GM10248 (cell line): ENCODE data around the gene BCAR3.

Experiments
- CTCF ChIA-PET: fragments of 300-600 bp; sonication (Branson Sonifier 250); formaldehyde crosslinking; extraction: SDS; loops from one replicate; lab custom pipeline; 2021; ENCODE audit warnings: antibody characterized with exemption; lab: Yijun Ruan, JAX
- POLR2A ChIA-PET: fragments of 350-650 bp; sonication (Branson Sonifier 250); formaldehyde crosslinking; extraction: SDS; loops from one replicate; lab custom pipeline; 2020; ENCODE audit warnings: antibody characterized with exemption; lab: Yijun Ruan, JAX
- DNase-seq: peaks from one replicate; pipeline ENCODE4 v3.0.0; 2012; ENCODE audit errors: extremely low spot score
- CTCF ChIP-seq: IDR thresholded peaks from 2 replicates; pipeline ENCODE4 v1.5.1; 2012; ENCODE audit warnings: mild to moderate bottlenecking, low read depth; ENCODE audit errors: extremely low read depth, missing control alignments, control extremely low read depth

Gene BCAR3

DNA sequence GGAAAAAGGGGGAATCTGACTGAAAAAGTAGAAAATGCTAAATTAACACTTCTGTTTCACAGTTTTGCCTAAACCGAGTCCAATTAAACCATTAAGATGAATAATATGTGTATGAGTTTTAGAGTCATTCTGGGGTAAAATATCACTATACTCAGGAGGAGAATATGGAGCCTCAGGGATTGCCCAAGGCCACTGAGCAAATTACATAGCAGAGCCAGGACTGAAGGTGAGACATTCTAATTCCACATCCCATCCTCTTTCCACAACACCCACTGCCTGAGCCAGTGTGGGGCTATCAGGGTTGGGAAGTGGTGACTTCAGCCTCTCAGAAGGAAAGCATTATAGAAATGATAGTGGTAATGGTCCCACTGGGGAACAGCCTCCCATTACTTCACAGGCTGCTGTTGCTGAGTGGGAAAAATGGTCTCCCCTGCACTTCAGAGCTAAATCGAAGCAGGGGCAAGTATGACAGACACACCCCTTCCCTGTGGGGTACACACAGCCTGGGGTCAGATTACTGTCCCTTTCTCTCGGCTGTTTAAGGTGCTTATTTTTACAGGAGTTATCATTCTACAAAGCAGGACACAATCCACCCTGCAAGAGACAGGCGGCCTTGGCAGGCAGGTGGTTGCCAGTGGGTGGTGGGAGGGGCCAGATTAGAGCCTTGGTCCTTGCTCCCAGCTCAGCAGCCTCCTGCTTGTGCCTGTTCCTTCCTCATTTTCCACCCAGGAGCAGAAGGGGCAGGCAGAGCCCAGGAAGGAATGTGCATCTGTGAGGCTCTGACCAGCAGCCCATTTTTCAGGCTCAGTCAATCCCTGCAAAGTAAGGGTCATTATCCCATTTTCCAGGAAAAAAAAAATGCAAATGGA, 9.5 kb upstream of the BCAR3 start:
- ChIA-PET POLR2A (interaction anchor here (0.6 to 0.7 kb wide), 2 partner anchors 13 to 1437 kb away, joined by 4 to 5 read pairs; no protein-coding TSS in a partner anchor), CTCF (interaction anchor here (1.0 to 4.2 kb wide), 2 partner anchors 10 to 20 kb away, joined by 3 to 20 read pairs; partner anchors contain the start of gene BCAR3)
- no peak for TF ChIP-seq CTCF
- DNase-seq, result no peak

- ChIA-PET CTCF (interaction anchor here (1.0 to 4.2 kb wide), 2 partner anchors 9 to 19 kb away, joined by 3 to 20 read pairs; partner anchors contain the start of gene BCAR3), POLR2A (no interaction called here)
- DNase-seq, result no peak
- TF ChIP-seq CTCF, result no peak
These were observed 8.7 kb upstream of the BCAR3 start for GRCh38 chr1:93690341-93690740.

- TF ChIP-seq CTCF, result no peak
- ChIA-PET CTCF (interaction anchor here (1.0 to 4.2 kb wide), 5 partner anchors 8 to 46 kb away, joined by 3 to 20 read pairs (median 3); partner anchors contain the start of gene BCAR3), POLR2A (no interaction called here)
- no peak for DNase-seq
These were observed 8.0 kb upstream of the BCAR3 start for GRCh38 chr1:93689521-93690223.

DNA sequence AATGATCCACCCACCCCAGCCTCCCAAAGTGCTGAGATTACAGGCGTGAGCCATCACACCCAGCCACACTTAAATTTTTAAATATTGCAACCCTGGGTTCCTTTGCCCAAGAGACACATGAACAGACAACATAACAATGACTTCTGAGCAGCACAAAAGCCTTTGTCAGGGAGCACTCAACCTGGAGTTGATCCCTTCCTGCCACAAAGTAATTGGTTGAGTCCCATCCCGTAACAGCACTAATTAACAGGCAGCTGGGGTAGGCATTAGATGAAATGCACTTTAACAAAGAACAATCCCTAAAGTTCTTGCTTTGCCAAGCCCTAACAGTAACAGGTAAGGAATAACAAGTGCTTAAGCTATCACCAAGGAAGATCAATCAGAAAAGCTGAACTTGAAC, 5.9 kb upstream of the BCAR3 start:
- no peak for DNase-seq
- CTCF ChIA-PET, result interaction anchor here (0.9 to 4.8 kb wide), 7 partner anchors 9 to 126 kb away, joined by 3 to 19 read pairs (median 6); no protein-coding TSS in a partner anchor
- TF ChIP-seq CTCF, result no peak
- POLR2A ChIA-PET, result interaction anchor here (0.7 kb wide), 1 partner anchor 15 kb away, joined by 3 read pairs; no protein-coding TSS in a partner anchor

GRCh38 chr1:93686504-93687250, 5.0 kb upstream of the BCAR3 start:
- POLR2A ChIA-PET, result no interaction called here
- CTCF ChIA-PET, result interaction anchor here (0.8 to 4.8 kb wide), 10 partner anchors 9 to 158 kb away, joined by 3 to 19 read pairs (median 6); no protein-coding TSS in a partner anchor
- no peak for TF ChIP-seq CTCF
- DNase-seq, result no peak
